Ascending aorta (tissue), 2 donors: Measurements from ENCODE around the gene ARHGAP26. TPM values are rescaled to one million over a fixed set of nuclear protein-coding genes. Genes with fewer than 3 reads are reported as not detected.

Experiments
- DNase-seq, 2 donors: peaks; one replicate each; pipeline ENCODE4 v3.0.0-alpha.2; 2019; ENCODE audit warnings: low spot score in 2 of 2
- H3K27ac ChIP-seq, 2 donors: fragments of 200-600 bp; sonication (generic); one replicate each; pipeline ENCODE4 v1.5.1; 2016 to 2017; ENCODE audit warnings: mild to moderate bottlenecking in 1 of 2
- H3K27me3 ChIP-seq: fragments of 200-600 bp; sonication (generic); one replicate; pipeline ENCODE4 v1.5.1; 2017
- H3K36me3 ChIP-seq, 2 donors: fragments of 200-600 bp; sonication (generic); one replicate each; pipeline ENCODE4 v1.5.1; 2016
- H3K4me1 ChIP-seq, 2 donors: fragments of 200-600 bp; sonication (generic); one replicate each; pipeline ENCODE4 v1.5.1; 2016 to 2017; ENCODE audit warnings: mild to moderate bottlenecking in 1 of 2
- H3K4me3 ChIP-seq, 2 donors: fragments of 200-600 bp; sonication (generic); one replicate each; pipeline ENCODE4 v1.5.1; 2016 to 2017; ENCODE audit warnings: mild to moderate bottlenecking in 1 of 2
- H3K9me3 ChIP-seq, 2 donors: fragments of 200-600 bp; sonication (generic); one replicate each; pipeline ENCODE4 v1.5.1; 2016
- intact Hi-C: fragments of 100-400 bp; cut with DNase I; formaldehyde crosslinking; loops from one replicate; pipeline ENCODE4 v1.15.1; 2023
- total RNA-seq: library from RNA; depleted of rRNA; stranded (reverse); fragments of >200 nt; gene quantifications from one replicate; pipeline ENCODE4 v1.1.0, GENCODE V29; 2016
- TF ChIP-seq, protein P1 (sequence below), 3 experiments: fragments of 200-600 bp in 2 of 3; fragments of 450-650 bp in 1 of 3; sonication (generic) in 2 of 3; IDR thresholded peaks; one replicate each; pipeline ENCODE4 v1.5.1; 2016 to 2019; ENCODE audit warnings: antibody characterized with exemption in 3 of 3, mild to moderate bottlenecking in 1 of 3, moderate library complexity in 1 of 3

The ARHGAP26 gene
- total RNA-seq, 1 donor from 2014 or later = 34.9 TPM

DNA sequence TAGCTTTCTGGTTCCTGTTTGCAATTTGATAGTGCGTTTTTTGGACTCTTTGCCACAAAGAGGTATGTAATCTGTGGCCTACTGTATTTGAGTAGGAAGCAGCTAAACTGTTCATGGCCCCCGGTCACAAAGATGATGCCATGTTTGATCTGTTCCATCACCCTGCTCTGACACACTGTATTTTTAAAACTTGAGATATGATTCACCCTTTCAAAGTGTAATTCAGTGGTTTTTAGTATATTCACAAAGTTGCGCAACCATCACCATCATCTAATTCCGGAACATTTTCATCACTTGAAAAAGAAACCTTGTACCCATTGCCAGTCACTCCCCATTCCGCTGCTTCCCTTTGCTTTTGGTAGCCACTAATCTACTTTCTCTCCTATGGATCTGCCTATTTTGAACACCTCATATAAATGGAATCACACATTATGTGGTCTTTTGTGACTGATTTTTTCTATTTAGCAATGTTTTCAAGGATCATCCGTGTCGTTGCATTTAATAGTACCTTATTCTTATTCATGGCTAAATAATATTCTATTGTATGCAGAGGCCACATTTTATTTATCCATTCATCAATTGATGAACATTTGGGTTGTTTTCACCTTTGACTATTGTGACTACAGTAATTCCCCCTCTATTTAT, 491.7 kb downstream of the ARHGAP26 start:
- no peak overlapping the region for H3K27ac ChIP-seq
- H3K27me3 ChIP-seq = no peaks in the 10 kb centered on the region
- TF ChIP-seq, protein P1, sequence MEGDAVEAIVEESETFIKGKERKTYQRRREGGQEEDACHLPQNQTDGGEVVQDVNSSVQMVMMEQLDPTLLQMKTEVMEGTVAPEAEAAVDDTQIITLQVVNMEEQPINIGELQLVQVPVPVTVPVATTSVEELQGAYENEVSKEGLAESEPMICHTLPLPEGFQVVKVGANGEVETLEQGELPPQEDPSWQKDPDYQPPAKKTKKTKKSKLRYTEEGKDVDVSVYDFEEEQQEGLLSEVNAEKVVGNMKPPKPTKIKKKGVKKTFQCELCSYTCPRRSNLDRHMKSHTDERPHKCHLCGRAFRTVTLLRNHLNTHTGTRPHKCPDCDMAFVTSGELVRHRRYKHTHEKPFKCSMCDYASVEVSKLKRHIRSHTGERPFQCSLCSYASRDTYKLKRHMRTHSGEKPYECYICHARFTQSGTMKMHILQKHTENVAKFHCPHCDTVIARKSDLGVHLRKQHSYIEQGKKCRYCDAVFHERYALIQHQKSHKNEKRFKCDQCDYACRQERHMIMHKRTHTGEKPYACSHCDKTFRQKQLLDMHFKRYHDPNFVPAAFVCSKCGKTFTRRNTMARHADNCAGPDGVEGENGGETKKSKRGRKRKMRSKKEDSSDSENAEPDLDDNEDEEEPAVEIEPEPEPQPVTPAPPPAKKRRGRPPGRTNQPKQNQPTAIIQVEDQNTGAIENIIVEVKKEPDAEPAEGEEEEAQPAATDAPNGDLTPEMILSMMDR (IDR thresholded peaks at IDR 0.05) = no peak
- intact Hi-C loops = no loop called here
- H3K4me1 ChIP-seq = no peaks in the 10 kb centered on the region
- H3K36me3 ChIP-seq = no peaks in the 10 kb centered on the region
- no peak overlapping the region for H3K4me3 ChIP-seq
- H3K9me3 ChIP-seq = no peaks in the 10 kb centered on the region
- DNase-seq = no peak

DNA sequence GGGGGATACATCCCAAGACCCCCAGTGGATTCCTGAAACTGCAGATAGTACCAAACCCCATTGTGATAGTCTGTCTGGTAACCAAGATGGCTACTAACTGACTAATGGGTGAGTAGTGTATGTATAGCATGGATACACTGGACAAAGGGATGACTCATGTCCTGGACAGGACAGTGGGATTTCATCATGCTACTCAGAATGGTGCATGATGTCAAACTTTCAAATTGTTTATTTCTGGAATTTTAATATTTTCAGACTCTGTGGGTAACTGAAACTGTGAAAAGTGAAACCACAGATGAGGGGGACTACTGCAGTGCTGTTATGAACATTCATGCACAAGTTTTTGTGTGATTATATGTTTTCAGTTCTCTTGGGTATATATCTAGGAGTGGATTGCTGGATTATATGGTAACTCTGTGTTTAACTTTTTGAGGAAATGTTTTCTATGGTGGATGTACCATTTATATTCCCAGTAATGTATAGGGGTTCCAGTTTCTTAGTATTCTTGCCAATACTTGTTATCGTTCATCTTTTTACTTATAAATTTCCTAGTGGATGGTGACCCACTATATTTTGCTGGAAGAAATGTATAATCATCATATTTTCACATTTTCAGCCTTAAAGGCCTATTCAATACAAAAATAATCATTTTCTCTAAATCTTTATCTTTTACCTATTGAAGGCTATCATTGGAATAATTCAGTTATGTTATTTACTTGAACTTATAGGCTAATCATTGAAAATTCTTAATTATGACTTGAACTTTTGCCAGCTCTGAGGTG, 492.4 kb downstream of the ARHGAP26 start:
- no peak for DNase-seq
- Histone ChIP-seq H3K36me3 (no peaks in the 10 kb centered on the region), H3K4me1 (no peaks in the 10 kb centered on the region), H3K4me3 (no peak overlapping the region), H3K27ac (no peak overlapping the region), H3K9me3 (no peaks in the 10 kb centered on the region), H3K27me3 (no peaks in the 10 kb centered on the region)
- TF ChIP-seq, protein P1 (IDR thresholded peaks at IDR 0.05) = no peak
- intact Hi-C loops = no loop called here

DNA sequence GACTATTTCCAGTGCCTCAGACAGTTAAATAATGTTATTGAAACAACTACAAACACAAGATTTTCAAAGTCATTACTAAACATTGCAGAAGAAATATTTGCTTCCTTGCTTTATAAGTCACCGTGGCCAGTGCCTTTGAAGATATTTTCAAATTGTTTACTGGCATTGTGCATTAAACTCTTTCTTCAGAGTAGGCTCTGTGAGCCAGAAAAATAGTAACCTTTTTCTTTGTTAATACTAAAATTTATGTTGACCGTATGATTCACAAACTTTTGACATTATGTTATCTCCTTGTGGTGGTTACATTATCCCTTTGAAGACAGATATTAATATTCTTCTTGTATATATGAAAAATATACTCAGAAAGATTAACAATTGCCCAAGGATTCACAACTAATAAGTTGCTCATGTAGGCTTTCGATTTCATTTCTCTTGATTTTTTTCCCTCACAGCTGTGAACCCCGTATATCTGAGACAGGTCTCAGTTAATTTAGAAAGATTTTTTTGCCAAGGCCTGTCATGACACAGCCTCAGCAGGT, 493.2 kb downstream of the ARHGAP26 start:
- H3K27ac ChIP-seq = no peak overlapping the region
- peaks cover 0 to 5% of the 10 kb centered on the region in 2 donors for H3K9me3 ChIP-seq
- intact Hi-C loops = no loop called here
- no peaks in the 10 kb centered on the region for H3K36me3 ChIP-seq
- no peak overlapping the region for H3K4me3 ChIP-seq
- TF ChIP-seq, protein P1 (IDR thresholded peaks at IDR 0.05) = no peak
- DNase-seq = no peak
- H3K27me3 ChIP-seq = no peaks in the 10 kb centered on the region
- H3K4me1 ChIP-seq = no peaks in the 10 kb centered on the region

DNA sequence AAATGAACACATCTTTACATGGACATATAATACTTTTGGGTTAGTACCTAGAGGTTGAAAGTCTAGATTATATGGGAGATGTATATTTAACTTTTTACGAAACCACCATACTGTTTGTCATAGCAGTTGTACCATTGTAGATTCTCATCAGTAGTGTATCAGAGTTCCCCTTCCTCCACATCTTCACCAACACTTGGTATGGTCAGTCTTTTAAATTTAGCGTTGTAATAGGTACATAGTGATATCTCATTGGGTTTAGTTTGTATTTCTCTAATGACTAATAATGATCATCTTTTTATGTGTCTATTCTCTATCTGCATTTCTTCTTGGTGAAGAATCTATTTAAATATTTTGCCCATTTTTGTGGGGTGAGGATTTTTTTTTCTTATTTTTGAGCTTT, 495.8 kb downstream of the ARHGAP26 start:
- Histone ChIP-seq H3K36me3 (no peaks in the 10 kb centered on the region), H3K9me3 (peaks cover 0 to 8% of the 10 kb centered on the region in 2 donors), H3K27me3 (no peaks in the 10 kb centered on the region), H3K27ac (no peak overlapping the region), H3K4me3 (no peak overlapping the region), H3K4me1 (no peaks in the 10 kb centered on the region)
- intact Hi-C loops = no loop called here
- DNase-seq = no peak
- TF ChIP-seq, protein P1 (IDR thresholded peaks at IDR 0.05) = no peak

DNA sequence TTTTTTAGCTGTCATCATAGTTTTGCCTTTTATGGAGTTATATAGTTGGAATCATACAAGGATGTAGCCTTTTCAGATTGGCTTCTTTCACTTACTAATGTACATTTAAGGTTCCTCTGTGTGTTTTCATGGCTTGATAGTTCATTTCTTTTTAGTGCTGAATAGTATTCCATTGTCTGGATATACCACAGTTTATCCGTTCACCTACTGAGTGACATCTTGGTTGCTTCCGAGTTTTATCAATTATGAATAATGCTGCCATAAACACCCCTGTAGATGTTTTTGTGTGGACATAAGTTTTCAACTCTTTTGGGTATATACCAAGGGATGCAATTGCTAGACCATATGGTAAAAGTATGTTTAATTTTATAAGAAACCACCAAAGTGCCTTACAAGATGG, 497.0 kb downstream of the ARHGAP26 start:
- TF ChIP-seq, protein P1 (IDR thresholded peaks at IDR 0.05) = no peak
- H3K27ac ChIP-seq = no peak overlapping the region
- H3K36me3 ChIP-seq = no peaks in the 10 kb centered on the region
- H3K4me3 ChIP-seq = no peak overlapping the region
- intact Hi-C loops = no loop called here
- DNase-seq = no peak
- H3K27me3 ChIP-seq = no peaks in the 10 kb centered on the region
- no peaks in the 10 kb centered on the region for H3K4me1 ChIP-seq
- H3K9me3 ChIP-seq = peaks cover 0 to 8% of the 10 kb centered on the region in 2 donors
